Skeletal muscle satellite cell (primary cell): ENCODE data around the gene NCKAP5.

Source experiments
- H3K27me3 ChIP-seq: 2 replicates; pipeline ENCODE4 v1.7.0; 2013; ENCODE audit warnings: low read length; ENCODE audit not compliant: control insufficient read depth, insufficient read depth
- H3K36me3 ChIP-seq: 2 replicates; pipeline ENCODE4 v1.7.0; 2013; ENCODE audit warnings: mild to moderate bottlenecking, control low read depth, low read length; ENCODE audit not compliant: insufficient read depth
- H3K4me1 ChIP-seq: 2 replicates; pipeline ENCODE4 v1.7.0; 2013; ENCODE audit warnings: low read length; ENCODE audit not compliant: control insufficient read depth, insufficient read depth
- H3K4me2 ChIP-seq: 2 replicates; pipeline ENCODE4 v1.7.0; 2013; ENCODE audit warnings: mild to moderate bottlenecking, low read length
- H3K4me3 ChIP-seq: 2 replicates; pipeline ENCODE4 v1.7.0; 2013; ENCODE audit warnings: low read length
- H3K9ac ChIP-seq: 2 replicates; pipeline ENCODE4 v1.7.0; 2013; ENCODE audit warnings: mild to moderate bottlenecking, low read depth, low read length, moderate library complexity
- H3K9me3 ChIP-seq: replicated peaks from 2 replicates; pipeline ENCODE4 v1.7.0; 2013; ENCODE audit warnings: mild to moderate bottlenecking, control low read depth, low read length

Gene NCKAP5

DNA sequence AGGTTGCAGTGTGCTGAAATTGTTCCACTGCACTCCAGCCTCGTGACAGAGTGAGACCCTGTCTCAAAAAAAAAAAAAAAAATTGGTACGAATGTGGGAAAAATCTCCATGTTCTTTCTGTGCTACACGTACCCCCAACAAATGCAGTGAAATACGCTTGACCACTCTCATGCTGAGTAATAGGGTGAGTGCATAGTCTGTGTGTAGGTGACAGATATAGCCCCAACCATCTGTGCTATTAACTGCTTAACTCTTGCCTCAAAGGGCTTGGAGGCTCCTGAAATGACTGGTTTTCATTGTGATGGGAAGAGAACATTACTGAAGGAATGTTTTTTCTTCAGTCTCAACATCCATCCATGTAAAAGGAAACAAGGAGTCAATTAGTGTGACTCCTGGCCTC, 913.9 kb downstream of the NCKAP5 start:
- H3K4me3 ChIP-seq: no peak overlapping the region
- H3K9ac ChIP-seq: no peak overlapping the region
- H3K4me1 ChIP-seq: no peaks in the 10 kb centered on the region
- H3K27me3 ChIP-seq: no peaks in the 10 kb centered on the region
- no peak overlapping the region for H3K4me2 ChIP-seq
- H3K36me3 ChIP-seq: no peaks in the 10 kb centered on the region
- no peaks in the 10 kb centered on the region for H3K9me3 ChIP-seq

DNA sequence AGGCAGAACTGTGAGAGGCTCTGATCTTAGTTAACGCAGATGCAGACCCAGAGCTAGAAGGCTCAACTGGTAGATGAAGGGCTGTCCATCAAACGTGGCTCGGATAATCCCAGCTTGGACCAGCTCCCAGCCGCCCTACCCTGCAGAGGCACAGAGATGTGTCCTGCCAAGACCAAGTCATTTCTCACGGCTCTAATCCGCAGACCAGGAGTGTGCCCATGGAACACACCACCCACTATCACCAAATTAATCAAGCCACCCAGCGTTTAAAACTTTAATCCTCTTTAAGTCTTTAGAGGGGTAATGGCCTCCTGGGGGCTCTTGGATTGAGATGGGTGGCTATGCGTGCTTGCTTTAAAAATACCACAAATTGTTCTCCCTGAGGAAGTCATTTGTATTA, 915.8 kb downstream of the NCKAP5 start:
- Histone ChIP-seq H3K27me3 (no peaks in the 10 kb centered on the region), H3K4me2 (no peak overlapping the region), H3K9ac (no peak overlapping the region), H3K9me3 (no peaks in the 10 kb centered on the region), H3K4me1 (no peaks in the 10 kb centered on the region), H3K36me3 (no peaks in the 10 kb centered on the region), H3K4me3 (no peak overlapping the region)

DNA sequence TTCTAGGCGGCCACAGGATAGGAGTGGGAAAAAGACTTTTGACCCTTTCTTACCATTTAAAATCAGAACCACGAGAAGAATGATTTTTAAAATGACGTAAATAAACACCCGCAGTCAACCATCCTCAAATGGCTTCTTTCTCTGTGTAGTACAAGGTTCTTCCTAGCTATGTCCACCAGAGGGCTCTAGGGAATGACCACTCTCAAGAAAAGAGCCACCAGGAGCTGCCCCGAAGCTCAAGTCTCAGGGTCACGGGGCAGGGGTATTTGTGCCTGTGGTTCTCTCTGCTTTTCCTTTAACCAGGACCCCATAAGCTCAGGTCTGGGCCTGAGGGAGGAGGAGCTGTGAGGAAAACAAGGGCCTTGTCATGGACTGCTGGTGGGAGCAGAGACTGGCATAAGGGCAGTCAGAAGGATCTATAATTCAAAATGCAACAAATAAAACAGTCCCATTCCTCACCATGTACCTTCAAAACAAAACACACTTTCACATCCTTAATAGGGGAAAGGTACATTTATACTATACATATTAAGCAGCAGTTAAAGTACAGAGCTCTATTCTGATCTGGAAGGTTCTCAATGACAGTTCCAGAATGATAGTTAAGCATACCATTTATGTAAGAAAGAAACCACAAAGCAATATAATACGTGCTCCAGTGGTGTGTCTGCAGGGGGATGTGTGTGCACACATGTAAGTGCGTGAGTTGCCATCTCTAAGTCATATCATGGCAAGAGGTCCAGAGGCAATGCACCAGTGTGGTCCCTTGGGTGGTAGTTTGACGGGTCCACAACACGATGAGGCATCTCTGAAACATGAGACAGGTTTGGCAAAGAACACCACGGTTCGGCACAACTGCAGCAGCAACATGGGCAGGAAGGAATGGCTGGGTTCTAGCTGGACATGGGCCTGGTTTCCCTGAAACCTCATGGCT, 916.9 kb downstream of the NCKAP5 start:
- Histone ChIP-seq H3K4me2 (peak overlapping the region; percentile 34), H3K36me3 (no peaks in the 10 kb centered on the region), H3K9me3 (no peaks in the 10 kb centered on the region), H3K4me1 (no peaks in the 10 kb centered on the region), H3K9ac (no peak overlapping the region), H3K27me3 (no peaks in the 10 kb centered on the region), H3K4me3 (no peak overlapping the region)

DNA sequence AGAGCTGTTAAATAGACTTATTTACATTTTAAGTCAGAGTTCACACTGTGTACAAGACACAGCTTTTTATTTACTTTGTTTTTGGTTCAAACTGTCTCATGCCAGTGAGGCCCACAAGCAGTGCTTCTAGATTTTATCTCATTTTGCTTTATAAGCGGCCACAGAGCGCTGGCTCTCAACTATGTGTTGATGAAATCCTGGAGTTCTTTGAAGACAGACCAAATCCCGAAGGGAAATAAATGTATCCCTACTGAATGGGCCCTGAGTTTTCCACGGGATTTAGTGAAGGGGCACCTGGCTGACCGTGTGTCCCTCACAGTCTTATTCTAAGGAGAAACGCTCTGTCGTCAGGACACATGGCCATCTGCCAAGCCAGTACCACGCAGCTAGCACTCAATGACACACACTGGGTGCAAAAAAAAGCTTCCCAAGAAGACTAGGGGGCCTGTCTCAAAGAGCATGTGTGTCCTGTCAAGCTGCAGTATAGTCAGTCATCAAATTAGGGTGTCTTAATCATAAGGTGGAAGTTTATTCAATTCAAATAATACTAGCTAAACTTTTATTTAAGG, 921.6 kb downstream of the NCKAP5 start:
- no peaks in the 10 kb centered on the region for H3K27me3 ChIP-seq
- no peaks in the 10 kb centered on the region for H3K4me1 ChIP-seq
- H3K4me2 ChIP-seq: no peak overlapping the region
- no peaks in the 10 kb centered on the region for H3K36me3 ChIP-seq
- no peak overlapping the region for H3K9ac ChIP-seq
- no peaks in the 10 kb centered on the region for H3K9me3 ChIP-seq
- H3K4me3 ChIP-seq: no peak overlapping the region

DNA sequence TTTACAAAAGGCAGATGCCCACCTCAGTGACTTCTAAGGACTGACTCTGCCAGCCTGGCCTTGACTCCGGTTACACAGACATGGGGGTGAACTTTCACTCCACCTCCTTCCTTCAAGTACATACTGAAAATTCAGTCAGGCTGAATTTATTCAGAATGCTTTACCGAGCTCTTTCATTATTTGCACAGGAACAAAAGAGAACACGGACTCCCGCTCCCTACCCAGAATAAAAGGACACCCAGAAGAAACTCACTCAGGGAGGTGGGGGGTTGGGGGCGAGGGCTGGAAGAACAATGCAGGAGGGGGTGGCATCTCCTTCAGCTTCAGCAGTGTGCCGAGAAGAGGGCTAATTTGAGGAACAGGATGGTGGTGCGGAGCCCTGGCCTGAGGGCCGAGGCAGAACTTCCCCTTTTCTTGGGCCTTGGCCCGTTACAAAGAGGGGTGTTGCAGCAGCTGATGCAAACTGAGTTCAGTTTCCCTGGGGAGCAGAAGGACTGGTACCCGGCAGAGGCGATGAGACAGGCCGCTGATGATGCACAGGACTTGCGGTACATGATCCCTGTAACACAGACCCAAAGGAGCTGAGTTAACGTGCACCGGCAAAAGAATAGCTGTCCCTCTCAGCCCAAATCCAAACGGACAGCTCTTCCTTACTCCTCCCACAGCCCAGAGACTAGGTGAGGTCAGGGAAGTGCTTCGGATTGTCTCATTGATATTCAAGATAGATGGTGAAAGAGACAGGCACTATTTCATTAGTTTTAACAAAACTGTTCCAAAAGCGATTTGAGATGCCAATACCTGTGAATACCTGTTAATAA, 922.3 kb downstream of the NCKAP5 start:
- Histone ChIP-seq H3K4me2 (no peak overlapping the region), H3K9ac (no peak overlapping the region), H3K27me3 (no peaks in the 10 kb centered on the region), H3K4me3 (no peak overlapping the region), H3K4me1 (no peaks in the 10 kb centered on the region), H3K9me3 (no peaks in the 10 kb centered on the region), H3K36me3 (no peaks in the 10 kb centered on the region)

DNA sequence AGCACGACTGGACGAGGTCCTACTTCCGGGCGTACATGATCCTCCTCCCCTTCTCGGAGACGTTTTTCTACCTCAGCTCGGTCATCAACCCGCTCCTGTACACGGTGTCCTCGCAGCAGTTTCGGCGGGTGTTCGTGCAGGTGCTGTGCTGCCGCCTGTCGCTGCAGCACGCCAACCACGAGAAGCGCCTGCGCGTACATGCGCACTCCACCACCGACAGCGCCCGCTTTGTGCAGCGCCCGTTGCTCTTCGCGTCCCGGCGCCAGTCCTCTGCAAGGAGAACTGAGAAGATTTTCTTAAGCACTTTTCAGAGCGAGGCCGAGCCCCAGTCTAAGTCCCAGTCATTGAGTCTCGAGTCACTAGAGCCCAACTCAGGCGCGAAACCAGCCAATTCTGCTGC, 923.1 kb downstream of the NCKAP5 start:
- Histone ChIP-seq H3K4me1 (no peaks in the 10 kb centered on the region), H3K4me3 (no peak overlapping the region), H3K27me3 (no peaks in the 10 kb centered on the region), H3K4me2 (no peak overlapping the region), H3K9ac (no peak overlapping the region), H3K36me3 (no peaks in the 10 kb centered on the region), H3K9me3 (no peaks in the 10 kb centered on the region)

DNA sequence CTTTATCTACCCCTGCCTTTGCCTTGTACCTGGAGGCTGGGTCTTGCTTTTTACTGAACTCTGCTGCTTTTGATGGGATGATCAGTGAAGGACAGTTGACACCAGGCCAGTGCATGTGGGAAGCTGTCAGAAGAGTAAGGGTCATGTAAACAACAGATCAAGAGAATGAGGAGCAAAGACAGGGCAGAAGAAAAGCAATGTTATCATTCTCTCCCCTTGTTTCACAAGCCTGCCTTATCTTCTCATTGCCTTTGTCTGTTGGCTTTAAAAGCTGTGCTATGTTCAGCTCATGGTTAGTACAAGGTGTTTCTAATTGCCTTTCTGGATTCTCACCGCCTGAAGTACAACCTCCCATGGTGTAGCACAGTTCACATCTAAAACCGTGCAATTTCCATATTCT, 925.8 kb downstream of the NCKAP5 start:
- no peaks in the 10 kb centered on the region for H3K4me1 ChIP-seq
- no peak overlapping the region for H3K4me2 ChIP-seq
- H3K27me3 ChIP-seq: no peaks in the 10 kb centered on the region
- H3K4me3 ChIP-seq: no peak overlapping the region
- H3K36me3 ChIP-seq: no peaks in the 10 kb centered on the region
- no peak overlapping the region for H3K9ac ChIP-seq
- no peaks in the 10 kb centered on the region for H3K9me3 ChIP-seq

DNA sequence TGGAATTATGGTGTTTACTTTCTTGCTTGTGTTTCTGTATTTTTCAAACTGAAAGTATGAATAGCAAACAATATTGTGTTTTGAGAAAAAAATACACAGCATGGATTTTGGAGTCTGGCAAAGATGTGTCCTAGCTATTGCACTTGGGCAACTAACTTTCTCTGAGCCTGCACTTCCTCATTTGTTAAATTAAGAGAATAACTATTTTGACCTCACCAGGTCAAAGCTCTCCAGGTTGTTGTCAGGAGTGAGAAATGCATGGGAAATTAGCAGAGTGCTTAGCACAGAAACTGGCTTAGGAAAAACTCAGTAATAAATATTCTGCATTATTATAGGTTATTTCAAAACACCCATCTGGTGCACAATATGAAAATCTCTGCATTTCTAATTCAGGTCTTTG, 926.4 kb downstream of the NCKAP5 start:
- Histone ChIP-seq H3K4me1 (no peaks in the 10 kb centered on the region), H3K36me3 (no peaks in the 10 kb centered on the region), H3K27me3 (no peaks in the 10 kb centered on the region), H3K4me3 (no peak overlapping the region), H3K9me3 (no peaks in the 10 kb centered on the region), H3K4me2 (no peak overlapping the region), H3K9ac (no peak overlapping the region)

DNA sequence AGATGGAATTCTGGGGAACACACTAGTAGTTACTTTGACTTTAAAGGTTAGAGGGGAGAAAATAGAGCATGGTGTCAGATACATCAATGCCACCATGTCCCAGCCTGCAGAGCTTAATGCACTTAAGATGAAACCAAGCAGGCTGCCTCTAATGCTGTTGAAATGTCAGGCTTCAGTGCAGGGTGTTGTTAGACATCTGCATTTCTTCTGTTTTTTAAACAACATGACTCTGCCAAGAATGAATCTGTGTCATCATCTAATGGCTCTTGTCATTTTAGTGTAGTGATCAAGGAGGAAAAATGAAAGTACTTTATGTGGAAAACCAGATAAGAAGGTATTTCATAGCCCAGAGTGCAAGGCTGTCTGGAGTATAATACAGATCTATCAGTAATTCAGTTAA, 928.1 kb downstream of the NCKAP5 start:
- H3K4me1 ChIP-seq: no peaks in the 10 kb centered on the region
- H3K9ac ChIP-seq: no peak overlapping the region

DNA sequence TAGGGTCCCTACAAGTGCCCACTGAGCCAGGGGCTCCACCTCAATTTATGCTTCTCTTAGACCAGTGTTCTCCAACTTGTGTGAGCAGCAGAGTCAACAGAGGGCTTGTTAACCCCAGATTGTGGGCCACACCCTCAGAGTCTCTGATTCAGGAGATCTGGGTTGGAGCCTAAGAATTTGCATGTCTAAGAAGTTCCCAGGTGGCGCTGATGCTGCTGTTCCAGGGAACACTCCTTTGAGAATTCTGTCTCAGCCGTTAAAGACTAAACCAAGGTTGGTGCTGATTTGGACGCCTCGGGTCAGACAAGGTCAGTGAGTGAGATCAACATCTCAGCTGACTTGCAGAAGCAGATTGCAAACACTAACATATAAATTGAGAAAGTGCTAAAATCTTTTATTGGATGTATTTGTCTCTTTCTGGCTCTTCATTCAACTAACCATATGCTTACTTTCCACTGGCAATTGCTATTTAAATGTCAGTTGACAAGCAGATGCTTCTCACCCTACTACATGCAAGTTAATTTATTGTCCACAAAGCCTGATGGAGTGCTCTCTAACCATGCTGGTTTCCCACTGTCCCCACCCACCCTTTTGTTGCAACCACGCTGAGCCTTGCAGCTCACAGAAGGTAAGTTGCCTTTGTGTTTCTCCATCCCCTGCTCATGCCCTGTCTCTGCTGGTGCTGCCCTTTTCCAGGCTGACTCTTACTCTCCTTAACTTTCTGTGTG, 929.8 kb downstream of the NCKAP5 start:
- Histone ChIP-seq H3K9ac (no peak overlapping the region), H3K4me3 (no peak overlapping the region), H3K4me1 (no peaks in the 10 kb centered on the region), H3K9me3 (no peaks in the 10 kb centered on the region), H3K27me3 (no peaks in the 10 kb centered on the region), H3K36me3 (no peaks in the 10 kb centered on the region), H3K4me2 (no peak overlapping the region)

More for the DNA sequence above, 928.1 kb downstream of the NCKAP5 start:
- H3K9me3 ChIP-seq: no peaks in the 10 kb centered on the region
- H3K4me2 ChIP-seq: no peak overlapping the region
- H3K27me3 ChIP-seq: no peaks in the 10 kb centered on the region
- H3K4me3 ChIP-seq: no peak overlapping the region
- no peaks in the 10 kb centered on the region for H3K36me3 ChIP-seq

DNA sequence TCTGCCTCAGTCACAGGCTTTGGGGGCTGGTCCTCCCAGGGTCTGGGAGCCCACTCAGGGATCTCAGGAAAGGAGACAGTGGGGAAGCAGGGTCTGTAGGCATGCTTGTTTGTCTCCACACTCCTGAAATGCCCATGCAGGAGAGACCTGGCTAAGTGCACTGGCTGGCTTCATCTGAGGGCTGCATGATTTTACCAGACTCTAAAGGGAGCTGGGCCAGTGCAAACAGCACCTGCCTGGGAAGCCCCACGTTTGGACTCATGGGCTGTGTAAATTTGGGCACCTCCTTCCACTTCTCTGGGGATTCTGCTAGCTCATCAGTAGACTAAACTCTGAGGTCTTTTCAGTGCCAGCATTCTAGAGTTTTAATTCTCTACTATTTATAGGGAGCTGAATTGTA, 931.9 kb downstream of the NCKAP5 start:
- no peak overlapping the region for H3K9ac ChIP-seq
- H3K4me1 ChIP-seq: peaks cover 6% of the 10 kb centered on the region
- H3K27me3 ChIP-seq: no peaks in the 10 kb centered on the region
- no peak overlapping the region for H3K4me3 ChIP-seq
- H3K36me3 ChIP-seq: no peaks in the 10 kb centered on the region
- H3K9me3 ChIP-seq: no peaks in the 10 kb centered on the region
- H3K4me2 ChIP-seq: no peak overlapping the region
